HG03045 (cell line): ENCODE results near the gene UTP4.
A peak's percentile ranks its signal among the peaks of the same experiment; 100 is the strongest.

ENCODE experiments used
- ATAC-seq: cut with Tn5 transposase; IDR thresholded peaks from one replicate; pipeline ENCODE4 v1.9.1; 2021; ENCODE audit warnings: mild to moderate bottlenecking, moderate library complexity; ENCODE audit not compliant: unreplicated experiment

UTP4 gene

DNA sequence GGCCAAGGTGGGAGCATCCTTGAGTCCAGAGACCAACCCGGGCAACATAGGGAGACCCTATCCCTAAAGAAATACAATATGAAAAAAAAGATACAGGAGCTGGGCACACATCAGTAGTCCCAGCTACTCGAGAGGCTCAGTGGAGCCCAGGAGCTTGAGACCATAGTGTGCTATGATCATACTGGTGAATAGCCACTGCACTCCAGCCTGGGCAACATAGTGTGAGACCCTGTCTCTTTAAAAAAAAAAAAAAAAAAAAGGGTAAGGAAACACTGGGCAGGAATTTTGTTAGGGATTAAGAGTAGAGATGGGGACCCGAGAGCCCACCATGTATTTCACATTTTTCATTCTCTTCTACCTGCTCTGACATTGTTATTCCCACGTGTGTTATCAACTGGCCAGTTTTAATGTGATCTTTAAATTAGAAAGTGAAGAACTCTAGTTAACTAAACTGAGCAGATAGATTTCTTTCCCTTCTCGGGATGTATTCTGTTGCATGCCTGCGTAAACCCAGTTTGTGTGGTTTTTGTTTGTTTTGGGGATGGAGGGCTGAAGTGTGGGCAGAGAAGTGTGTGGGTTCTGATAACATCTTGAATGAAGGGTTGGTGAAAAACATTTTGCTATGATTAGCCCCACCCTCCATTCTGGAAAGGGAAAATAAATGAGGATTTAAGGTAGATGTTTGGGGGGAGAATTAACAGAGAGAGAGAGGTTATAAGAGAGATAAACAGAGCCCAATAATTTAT lies 37.3 kb downstream of the UTP4 start:
- no peak for ATAC-seq

DNA sequence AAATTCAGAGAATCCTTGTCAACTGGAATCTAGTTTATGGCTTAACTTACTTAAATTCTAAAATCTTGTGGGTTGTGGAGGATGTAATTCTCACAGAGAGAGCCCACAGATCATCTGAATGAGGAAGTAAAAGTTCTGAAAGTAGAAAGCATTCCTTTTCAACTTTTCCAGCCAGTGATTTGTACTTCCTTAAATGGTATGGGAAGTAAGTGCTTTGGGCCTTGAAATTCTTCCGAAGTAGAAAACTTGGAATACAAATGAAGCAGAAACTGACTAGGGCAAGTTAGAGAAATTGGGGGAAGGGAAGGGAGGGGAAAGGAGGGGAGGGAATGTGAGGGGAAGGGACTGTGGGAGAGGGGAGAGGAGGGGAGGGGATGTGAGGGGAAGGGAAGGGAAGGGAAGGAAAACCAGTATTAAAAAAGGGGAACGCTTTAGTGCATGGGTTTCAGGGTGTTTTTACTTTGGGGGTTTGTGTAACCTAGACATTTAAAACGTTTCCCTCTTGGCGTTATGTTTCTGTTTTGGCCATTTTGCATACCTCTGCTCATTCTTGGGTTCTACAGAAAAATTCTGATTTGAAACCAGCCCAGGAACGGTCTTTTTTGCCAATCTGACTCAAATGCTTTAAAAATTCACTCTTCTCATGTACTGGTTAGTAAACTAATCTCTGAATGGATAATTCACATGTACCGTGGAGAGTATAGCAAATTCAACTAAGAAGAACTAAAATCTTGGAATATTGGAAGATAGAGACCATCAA lies 39.1 kb downstream of the UTP4 start:
- no peak for ATAC-seq

DNA sequence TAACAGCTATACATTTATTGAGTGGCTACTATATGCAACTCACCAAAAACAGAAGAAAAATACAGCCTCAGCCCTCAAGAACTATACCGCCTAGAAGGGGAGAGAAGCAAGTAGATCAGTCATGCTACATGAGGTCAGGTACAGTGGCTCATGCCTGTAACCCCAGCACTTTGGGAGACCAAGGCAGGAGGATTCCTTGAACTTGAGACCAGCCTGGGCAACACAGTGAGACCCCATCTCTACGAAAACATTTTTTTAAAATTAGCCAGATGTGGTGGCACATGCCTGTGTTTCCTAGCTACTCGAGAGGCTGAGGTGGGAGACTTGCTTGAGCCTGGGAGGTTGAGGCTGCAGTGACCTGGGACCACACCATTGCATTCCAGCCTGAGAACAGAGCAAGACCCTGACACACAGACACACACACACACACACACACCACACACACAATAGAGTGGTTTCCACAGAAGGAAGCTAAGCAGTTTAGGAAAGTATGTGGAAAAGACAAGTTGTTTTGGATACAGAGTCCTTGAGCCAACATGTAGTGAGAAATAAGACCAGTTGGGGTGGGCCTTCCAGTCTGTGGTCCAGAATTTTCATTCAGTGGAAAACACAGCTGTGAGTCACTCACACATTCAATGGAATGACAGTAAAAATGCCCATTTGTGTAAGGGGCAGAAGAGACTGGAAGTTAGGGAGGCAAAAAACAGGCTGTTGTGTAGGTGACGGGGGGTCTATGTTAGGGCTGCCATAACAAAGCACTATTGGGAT lies 43.8 kb downstream of the UTP4 start:
- no peak for ATAC-seq

DNA sequence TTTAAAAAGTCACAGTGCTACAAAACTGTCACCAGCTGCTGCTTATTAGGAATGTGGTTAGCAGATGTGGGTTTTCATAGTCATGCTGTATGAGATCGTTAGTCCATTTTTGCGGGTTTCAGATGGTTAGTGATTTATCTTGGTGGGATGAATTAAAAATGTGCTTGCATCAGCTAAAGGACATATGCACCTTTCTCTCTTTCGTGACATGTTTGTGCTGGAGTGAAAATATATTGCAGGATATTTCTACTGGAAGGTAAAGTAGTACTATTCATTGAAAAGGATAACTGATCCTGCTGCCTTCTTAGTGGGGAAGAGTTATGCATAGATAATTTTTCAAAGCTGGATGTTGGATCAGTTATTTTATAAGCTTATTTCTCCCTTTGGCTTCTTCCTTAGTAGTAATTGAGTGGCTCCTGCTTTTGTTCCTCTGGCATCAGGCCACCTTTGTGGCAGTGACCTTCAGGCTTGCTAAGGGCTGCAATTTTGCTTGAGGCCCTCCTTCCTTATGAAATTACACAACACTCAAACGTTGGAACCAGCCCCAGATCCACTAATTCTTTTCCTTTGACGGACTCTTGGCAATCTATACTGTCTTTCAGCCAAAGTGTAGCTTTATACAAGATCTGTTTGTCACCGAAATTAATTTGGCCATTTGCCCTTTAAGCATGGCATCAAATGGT lies 47.0 kb downstream of the UTP4 start:
- no peak for ATAC-seq

DNA sequence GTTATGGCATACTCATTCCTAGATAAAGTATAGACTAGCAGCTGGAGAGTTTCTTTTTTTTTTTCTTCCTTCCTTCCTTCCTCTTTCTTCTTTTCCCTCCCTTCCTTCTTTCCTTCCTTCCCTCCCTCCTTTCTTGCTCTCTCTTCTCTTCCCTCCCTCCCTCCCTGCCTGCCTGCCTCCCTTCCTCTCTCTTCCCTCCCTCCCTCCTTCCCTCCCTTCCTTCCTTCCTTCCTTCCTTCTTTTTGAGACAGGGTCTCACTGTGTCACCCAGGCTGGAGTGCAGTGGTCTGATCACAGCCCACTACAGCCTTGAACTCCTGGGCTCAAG lies 47.5 kb downstream of the UTP4 start:
- ATAC-seq = no peak

DNA sequence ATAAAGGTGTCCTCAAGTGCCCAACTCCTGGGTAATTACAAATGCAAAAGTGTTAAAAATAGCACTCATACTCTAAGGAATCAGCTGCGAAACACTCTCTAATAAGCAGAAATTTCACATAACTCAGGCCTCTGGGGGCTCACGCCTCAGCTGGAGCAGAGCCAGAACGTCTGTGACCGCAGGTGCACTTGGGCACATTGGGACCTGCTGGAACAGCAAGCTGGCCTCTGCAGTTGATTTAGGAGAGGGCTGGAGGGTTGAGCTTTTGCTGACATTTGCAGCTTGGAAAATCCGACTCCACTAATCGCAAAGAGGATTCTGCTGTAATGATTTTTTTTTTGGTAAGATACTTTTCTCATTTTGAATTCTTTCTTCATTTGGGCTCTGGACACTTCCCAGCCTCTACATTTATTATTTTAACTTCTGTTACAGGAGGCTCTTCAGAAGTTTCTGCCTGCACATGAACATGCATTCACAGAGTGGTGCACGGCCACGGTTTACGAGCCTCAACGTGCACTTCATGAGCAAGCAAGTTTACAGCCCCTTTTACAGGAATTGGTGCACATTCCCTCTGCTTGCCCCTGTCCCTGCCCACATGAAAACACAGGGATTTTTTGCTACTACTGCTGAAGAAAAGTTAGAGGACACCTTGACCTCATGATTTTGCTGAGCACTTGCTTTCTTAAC lies 50.4 kb downstream of the UTP4 start:
- no peak for ATAC-seq

DNA sequence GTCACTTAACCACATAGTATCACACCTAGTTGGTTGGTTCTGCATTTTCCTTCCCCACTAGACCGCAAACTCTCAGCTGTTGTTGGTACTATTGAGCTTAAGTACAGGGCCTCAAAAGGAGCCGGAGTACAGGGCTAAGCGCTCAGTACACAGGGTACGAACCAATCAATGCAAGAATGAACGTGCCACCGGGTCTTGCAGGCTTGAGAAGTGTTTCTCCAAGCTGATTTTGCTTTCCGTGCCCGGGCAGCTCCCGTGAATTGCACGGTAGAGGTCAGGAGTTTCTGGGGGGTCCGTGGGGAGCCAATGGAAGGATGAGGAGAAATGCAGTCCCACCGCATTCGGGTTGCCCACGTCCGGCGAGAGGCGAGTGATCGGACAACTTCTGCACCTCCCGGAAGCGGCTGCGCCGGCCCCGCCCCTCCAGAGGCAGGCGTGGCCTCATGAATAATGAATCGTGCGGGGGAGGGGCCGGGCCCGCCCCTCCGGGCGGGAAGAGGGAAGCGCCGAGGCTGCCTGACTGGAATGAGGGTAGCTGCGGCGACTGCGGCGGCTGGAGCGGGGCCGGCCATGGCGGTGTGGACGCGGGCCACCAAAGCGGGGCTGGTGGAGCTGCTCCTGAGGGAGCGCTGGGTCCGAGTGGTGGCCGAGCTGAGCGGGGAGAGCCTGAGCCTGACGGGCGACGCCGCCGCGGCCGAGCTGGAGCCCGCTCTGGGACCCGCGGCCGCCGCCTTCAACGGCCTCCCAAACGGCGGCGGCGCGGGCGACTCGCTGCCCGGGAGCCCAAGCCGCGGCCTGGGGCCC lies 54.4 kb downstream of the UTP4 start, which contains the start of gene SNTB2:
Gene SNTB2, plus strand, starts transcription at position 523 of the 804 bp plus-strand sequence. Its CDS starts 3 bp downstream, at position 526.
- peak; percentile 76 for ATAC-seq

DNA sequence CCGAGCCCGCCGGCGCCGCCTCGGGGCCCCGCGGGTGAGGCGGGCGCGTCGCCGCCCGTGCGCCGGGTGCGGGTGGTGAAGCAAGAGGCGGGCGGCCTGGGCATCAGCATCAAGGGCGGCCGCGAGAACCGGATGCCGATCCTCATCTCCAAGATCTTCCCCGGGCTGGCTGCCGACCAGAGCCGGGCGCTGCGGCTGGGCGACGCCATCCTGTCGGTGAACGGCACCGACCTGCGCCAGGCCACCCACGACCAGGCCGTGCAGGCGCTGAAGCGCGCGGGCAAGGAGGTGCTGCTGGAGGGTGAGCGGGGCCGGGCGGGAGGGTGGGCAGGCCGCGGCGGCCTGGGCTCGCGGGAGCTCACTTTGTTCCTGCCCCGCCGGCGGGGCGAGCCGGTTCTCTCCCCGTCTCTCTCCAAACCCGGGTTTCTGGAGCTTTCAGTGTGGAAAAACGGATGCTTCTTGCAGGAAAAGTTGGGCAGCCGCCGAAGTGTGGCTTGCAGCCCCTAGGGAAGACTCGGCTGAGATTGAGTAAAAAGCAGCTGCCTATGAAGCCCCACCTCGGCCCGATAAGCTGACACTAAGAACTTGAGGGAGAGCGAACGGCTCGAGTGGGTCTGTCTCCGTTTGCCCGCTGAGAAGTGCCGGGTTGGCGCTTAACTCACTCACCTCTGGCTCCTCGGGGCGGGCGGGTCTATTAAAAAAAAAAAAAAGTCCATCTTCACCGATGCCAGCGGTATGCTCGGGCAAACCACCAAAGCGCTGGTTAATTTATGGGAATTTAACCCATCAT lies 55.2 kb downstream of the UTP4 start:
- ATAC-seq = peak; percentile 34

DNA sequence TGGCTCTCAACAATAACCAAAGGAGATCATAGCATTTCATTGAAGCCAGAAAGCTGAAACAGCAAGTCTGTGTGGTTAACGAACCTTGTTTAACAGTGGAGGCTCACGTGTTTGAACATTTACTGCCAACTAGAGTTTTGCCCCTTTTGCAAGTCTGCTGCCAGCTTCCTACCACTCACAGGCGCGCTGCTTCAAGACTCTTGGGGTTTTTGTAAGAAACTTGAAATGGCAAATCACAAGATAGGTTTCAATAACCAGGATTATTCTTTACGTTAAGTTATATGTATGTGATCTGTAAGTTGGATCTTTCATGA lies 55.7 kb downstream of the UTP4 start:
- ATAC-seq = no peak

DNA sequence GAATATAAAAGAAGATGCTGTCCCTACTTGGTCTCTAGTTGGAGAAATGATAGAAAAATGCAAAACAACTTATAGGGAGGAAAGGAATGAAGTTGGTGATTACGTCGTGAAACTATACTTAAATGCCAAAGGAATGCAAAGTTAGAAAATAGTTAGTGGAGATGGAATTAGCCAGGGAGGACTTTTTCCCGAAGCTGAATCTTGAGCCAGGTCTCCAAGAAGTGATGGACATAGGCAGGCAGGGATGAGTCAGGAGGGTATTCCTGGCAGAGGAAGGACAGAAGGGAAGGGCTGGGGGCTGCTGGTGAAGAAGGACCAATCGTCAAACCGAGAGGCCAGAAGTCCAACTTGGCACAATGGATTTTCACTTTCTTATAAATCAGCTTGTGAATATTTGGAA lies 56.3 kb downstream of the UTP4 start:
- no peak for ATAC-seq

DNA sequence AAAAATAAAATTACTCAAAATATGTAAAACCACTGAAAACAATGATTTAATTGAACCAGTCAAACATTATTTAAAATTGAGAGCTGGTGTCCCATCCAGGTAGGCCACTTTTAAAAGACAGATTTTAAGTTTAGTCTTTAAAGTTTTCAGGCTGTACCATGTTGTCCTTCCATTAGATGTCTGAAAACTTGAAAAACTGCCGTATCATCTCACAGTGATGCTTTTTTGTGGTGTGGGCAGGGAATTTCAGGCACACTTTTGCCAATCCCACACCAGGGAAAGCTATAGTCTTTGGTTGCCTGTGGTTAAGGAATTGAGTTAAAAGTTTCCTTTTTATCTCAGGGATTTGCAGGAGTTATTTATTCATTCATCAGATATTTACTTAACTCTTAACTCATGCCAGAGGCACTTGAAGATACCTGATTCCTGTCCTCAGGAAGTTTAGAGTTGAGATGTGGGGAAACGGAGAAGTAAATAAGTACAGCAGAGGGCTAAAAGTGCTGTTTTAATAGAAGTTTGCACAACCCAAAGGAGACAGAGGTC lies 57.7 kb downstream of the UTP4 start:
- no peak for ATAC-seq

DNA sequence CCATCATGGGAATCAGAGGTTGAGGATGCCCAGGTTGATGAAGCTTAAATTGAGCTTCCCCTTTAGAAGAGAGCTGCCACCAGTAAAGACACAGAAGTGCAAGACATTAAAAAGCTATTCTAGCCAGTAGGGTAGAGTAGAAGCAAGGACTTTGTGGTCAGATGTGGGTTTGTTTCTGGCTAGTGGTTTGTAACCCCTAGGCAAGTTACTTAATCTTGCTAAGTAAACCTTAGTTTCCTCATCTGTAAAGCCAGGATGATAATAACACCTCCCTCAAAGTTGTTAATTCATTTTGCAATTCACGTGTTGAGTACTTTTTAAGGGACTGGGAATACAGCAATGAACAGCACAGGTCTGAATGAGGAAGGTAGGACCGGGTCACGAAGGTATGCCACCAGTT lies 58.1 kb downstream of the UTP4 start:
- no peak for ATAC-seq

DNA sequence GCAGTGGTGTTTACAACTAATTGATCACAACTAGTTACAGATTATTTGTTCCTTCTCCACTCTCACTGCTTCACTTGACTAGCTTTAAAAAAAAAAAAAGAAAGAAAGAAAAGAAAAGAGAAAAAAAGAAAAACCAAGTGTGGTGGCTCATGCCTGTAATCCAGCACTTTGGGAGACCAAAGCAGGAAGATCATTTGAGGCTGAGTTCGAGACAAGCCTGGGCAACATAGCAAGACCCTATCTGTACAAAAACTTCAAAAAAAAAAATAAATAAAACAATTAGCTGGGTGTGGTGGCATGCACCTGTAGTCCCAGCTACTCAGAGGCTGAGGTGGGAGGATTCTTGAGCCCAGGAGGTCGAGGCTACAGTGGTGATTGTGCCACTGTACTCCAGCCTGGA lies 58.7 kb downstream of the UTP4 start:
- ATAC-seq = no peak

DNA sequence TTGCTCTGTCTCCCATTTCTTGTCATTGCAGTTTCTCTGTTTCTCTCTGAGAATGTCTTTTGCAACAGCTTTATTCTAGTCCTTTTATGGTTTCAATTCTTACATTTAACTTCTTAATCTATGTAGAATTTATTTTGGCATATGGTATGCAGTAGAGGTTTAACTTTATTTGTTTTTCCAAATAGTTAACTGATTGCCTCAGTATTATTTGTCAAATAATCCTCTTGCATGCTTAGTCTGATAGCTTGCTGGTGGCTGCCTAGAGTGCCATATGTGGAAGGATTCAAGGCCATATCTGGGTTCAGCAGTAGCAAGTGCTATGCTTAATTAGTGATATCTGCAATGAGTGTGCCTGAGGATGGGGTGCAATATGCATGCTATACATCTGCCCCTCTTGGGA lies 61.4 kb downstream of the UTP4 start:
- no peak for ATAC-seq

DNA sequence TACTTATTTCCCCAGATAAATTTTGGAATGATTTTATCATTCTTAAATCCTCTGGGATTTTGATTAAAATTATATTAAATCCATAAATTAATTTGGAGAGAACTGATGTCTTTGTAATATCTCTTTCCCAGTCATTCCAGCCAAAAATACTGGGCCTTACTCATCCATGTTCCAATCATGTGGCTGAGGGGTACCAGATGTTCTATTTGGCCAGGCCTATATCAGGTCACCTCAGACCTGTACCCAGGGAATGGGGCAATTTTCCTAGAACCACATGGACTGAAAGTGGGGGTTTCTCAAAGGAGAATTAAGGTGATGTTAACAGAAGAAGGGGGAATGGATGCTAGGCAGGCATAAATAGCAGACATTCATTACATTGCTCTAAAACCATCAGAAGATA lies 62.0 kb downstream of the UTP4 start:
- no peak for ATAC-seq

DNA sequence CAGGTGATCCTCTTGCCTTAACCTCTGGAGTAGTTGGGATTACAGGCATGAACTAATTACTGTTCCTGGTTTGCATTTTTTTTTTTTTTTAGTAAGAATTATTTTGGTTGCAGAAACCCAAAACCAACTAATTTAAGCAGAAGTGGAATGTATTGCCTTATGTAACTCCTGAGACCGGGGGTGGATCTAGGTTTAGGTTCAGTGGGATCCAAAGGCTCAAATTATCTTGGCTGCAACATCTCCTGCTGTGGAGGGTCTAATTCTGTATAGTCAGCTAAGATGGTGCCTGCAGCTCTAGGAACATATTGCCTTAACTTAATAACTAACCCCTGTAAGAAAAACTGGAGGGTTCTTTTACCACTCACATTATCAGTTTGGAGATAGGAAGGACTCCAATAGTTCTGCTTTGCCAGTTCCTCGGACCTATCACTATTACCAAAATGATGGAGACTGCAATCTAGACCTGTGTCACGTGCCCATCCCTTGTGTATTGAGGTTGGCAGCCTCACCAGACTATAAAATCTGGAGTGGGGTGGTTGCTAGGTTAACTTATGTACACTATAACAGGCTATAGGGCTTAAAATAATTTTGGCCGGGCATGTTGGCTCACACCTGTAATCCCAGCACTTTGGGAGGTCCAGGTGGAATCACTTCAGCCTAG lies 63.0 kb downstream of the UTP4 start:
- ATAC-seq = no peak

DNA sequence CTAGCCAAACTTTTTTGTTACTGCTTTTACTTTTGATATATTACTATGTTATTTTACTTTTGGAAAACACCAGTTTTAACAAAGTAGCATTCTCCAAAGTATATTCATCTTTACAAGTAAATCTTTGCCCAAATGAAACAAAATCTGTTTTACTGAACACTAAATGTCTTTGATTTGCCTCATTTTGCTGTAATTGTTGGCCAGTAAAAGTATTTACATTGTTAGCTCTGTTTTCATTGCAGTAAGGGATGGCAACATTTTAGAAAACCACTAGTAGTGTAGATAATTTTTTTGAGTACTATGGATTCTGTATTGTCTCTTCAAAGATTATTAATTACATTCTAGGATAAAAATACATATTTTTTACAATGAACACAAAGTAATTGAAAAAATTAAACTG lies 65.1 kb downstream of the UTP4 start:
- ATAC-seq = no peak

DNA sequence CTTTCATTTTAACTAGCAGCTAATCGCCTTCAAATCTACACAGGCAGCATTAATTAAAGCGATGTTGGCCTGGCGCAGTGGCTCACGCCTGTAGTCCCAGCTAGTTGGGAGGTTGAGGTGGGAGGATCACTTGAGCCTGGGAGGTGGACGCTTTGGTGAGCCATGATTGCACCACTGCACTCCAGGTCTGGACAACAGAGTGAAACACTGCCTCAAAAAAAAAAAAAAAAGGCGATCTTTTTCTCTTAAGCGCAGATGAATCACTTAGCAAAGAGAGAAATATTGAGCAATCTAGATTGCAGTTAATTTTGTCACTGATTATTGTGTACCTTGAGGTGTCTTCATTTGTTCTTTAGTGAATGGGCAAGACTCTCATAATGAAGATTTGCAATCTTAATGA lies 66.9 kb downstream of the UTP4 start:
- no peak for ATAC-seq
